B cell (primary cell): ENCODE measurements around the gene CD226. TPM values are rescaled to one million over a fixed set of nuclear protein-coding genes. Genes with fewer than 3 reads are reported as not detected.

Experiments
- ATAC-seq: fragments of 200-7000 bp; cut with Tn5 transposase; one replicate; pipeline ENCODE4 v1.10.0; 2021; ENCODE audit warnings: low read depth, mild to moderate bottlenecking, moderate number of reproducible peaks, moderate library complexity
- CTCF ChIA-PET: fragments of 350-600 bp; sonication (Branson Sonifier 250); formaldehyde crosslinking; loops from one replicate; lab custom pipeline; 2021; ENCODE audit warnings: antibody characterized with exemption, inconsistent platforms; lab: Charles Lee
- POLR2A ChIA-PET: fragments of 350-600 bp; sonication (Branson Sonifier 250); formaldehyde crosslinking; loops from one replicate; lab custom pipeline; 2021; ENCODE audit warnings: antibody characterized with exemption; lab: Charles Lee
- DNase-seq: peaks from one replicate; pipeline ENCODE4 v3.0.0; 2013
- H2AFZ ChIP-seq: 2 replicates; pipeline ENCODE4 v1.6.1; 2012; ENCODE audit warnings: mild to moderate bottlenecking, low read depth, low read length; ENCODE audit not compliant: insufficient read depth, poor library complexity, severe bottlenecking
- H3K27ac ChIP-seq, 2 donors: 1 replicate in 1 of 2; 2 replicates in 1 of 2; pipeline ENCODE4 v1.5.1; 2012 to 2013; ENCODE audit warnings: low read length in 2 of 2, mild to moderate bottlenecking in 2 of 2, moderate library complexity in 1 of 2
- H3K27me3 ChIP-seq, 4 experiments: fragments of 200-600 bp in 1 of 4; sonication (generic) in 1 of 4; replicated peaks in 1 of 4; 1 replicate in 2 of 4; 2 replicates in 2 of 4; pipeline versions ENCODE4 v1.6.1 to v1.7.0; 2013 to 2016; ENCODE audit warnings: low read length in 3 of 4, mild to moderate bottlenecking in 2 of 4, mixed read lengths in 1 of 4, moderate library complexity in 1 of 4; ENCODE audit not compliant: insufficient read depth in 4 of 4, control insufficient read depth in 3 of 4; ENCODE audit errors: control extremely low read depth in 1 of 4
- H3K36me3 ChIP-seq, 2 experiments: replicated peaks in 1 of 2; 1 replicate in 1 of 2; 2 replicates in 1 of 2; pipeline versions ENCODE4 v1.6.1 to v1.7.1; 2013; ENCODE audit warnings: low read length in 1 of 2; ENCODE audit not compliant: insufficient read depth in 2 of 2, control insufficient read depth in 1 of 2; ENCODE audit errors: control extremely low read depth in 1 of 2, extremely low read depth in 1 of 2
- H3K4me1 ChIP-seq, 2 donors: fragments of 200-600 bp in 1 of 2; sonication (generic) in 1 of 2; 1 replicate in 1 of 2; 2 replicates in 1 of 2; pipeline versions ENCODE4 v1.5.1 to v1.6.1; 2013 to 2017; ENCODE audit warnings: low read length in 2 of 2; ENCODE audit not compliant: control insufficient read depth in 2 of 2, insufficient read depth in 2 of 2
- H3K4me2 ChIP-seq: replicated peaks from 2 replicates; pipeline ENCODE3; 2012; ENCODE audit warnings: mild to moderate bottlenecking, low read depth, low read length; ENCODE audit not compliant: poor library complexity, severe bottlenecking
- H3K4me3 ChIP-seq, 5 experiments: fragments of 200-600 bp in 1 of 5; sonication (generic) in 1 of 5; 1 replicate in 3 of 5; 2 replicates in 2 of 5; pipeline versions ENCODE4 v1.5.1 to v1.7.0; 2011 to 2016; ENCODE audit warnings: low read length in 4 of 5, mild to moderate bottlenecking in 4 of 5, low read depth in 2 of 5, control low read depth in 1 of 5, moderate library complexity in 1 of 5; ENCODE audit not compliant: insufficient read depth in 1 of 5; ENCODE audit errors: control extremely low read depth in 1 of 5, extremely low read depth in 1 of 5
- H3K79me2 ChIP-seq: fragments of 200-600 bp; sonication (generic); one replicate; pipeline ENCODE4 v1.6.0; 2016; ENCODE audit warnings: low read length; ENCODE audit not compliant: control insufficient read depth, insufficient read depth
- H3K9ac ChIP-seq: fragments of 200-600 bp; sonication (generic); 2 replicates; pipeline ENCODE4 v1.6.1; 2017; ENCODE audit warnings: mild to moderate bottlenecking, low read length, moderate library complexity
- H3K9me3 ChIP-seq, 3 donors: one replicate each; pipeline versions ENCODE4 v1.6.1 to v1.7.1; 2013; ENCODE audit warnings: low read length in 2 of 3; ENCODE audit not compliant: control insufficient read depth in 2 of 3, insufficient read depth in 1 of 3; ENCODE audit errors: control extremely low read depth in 1 of 3
- H4K20me1 ChIP-seq: 2 replicates; pipeline ENCODE4 v1.6.0; 2012; ENCODE audit warnings: mild to moderate bottlenecking, low read length; ENCODE audit not compliant: insufficient read depth, control insufficient read depth, poor library complexity, severe bottlenecking
- H3K27ac Mint-ChIP-seq: one replicate; pipeline ENCODE4 v1.8.0; 2021; ENCODE audit warnings: mixed read lengths
- H3K27me3 Mint-ChIP-seq: one replicate; pipeline ENCODE4 v1.8.0; 2021; ENCODE audit warnings: mixed read lengths
- H3K4me1 Mint-ChIP-seq: one replicate; pipeline ENCODE4 v1.8.0; 2021; ENCODE audit warnings: mixed read lengths
- H3K4me3 Mint-ChIP-seq: one replicate; pipeline ENCODE4 v1.8.0; 2021; ENCODE audit warnings: mixed read lengths
- H3K9me3 Mint-ChIP-seq: one replicate; pipeline ENCODE4 v1.8.0; 2022; ENCODE audit warnings: mixed read lengths; ENCODE audit not compliant: insufficient read depth
- EZH2 ChIP-seq: IDR thresholded peaks from 2 replicates; pipeline ENCODE4 v1.6.1; 2012; ENCODE audit warnings: borderline replicate concordance, low read depth, mild to moderate bottlenecking, moderate library complexity, low read length; ENCODE audit not compliant: insufficient read depth, poor library complexity, severe bottlenecking
- WGBS: methylation state at CpG from one replicate; pipeline ENCODE4 v1.1.5; 2013; ENCODE audit warnings: missing lambda C conversion rate; ENCODE audit not compliant: insufficient coverage; 5-methylcytosine and 5-hydroxymethylcytosine counted together
- intact Hi-C: fragments of 100-400 bp; cut with micrococcal nuclease; formaldehyde crosslinking; loops from one replicate; pipeline ENCODE4 v1.10.0; 2022
- polyA plus RNA-seq: library from polyadenylated mRNA; depleted of rRNA; stranded (reverse); fragments of >200 nt; gene quantifications from 2 replicates; pipeline ENCODE4 v1.2.3, GENCODE V29; 2012
- total RNA-seq, 2 donors: library from RNA; stranded (reverse); fragments of 120-200 nt in 1 of 2; gene quantifications; 1 replicate in 1 of 2; 2 replicates in 1 of 2; pipeline versions ENCODE4 v1.2.3 to v1.2.4, GENCODE V29; 2013 to 2022
- TF ChIP-seq, protein P1 (sequence below): fragments of 200-600 bp; IDR thresholded peaks from one replicate; pipeline ENCODE4 v1.8.0; 2022; ENCODE audit warnings: antibody characterized with exemption, mild to moderate bottlenecking

Gene CD226
- total and polyA plus RNA-seq, 2 donors (not counting 1 experiment from before 2014, with no cell fraction given): 0.78 to 2.6 TPM

DNA sequence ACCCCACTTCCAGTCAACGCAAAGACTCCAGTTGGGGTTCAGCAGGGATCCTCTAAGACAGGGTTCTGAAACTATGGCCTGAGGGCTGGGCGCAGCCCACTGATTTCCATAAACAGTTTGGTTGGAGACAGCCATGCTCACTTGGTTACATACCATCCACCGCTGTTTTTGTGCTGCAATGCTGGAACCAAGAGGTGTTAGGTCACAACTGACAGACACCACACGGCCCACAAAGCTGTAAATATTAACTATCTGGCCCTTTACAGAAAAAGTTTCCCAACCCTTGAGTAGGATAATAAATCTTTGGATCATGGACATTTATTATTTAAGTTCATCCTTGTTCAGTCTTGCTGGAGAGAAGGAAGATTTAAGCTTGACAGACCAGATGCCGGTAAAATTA is 8.4 kb upstream of the CD226 start:
- Mint-ChIP-seq H3K4me1 (peaks cover 10% of the 10 kb centered on the region), H3K27me3 (no peaks in the 10 kb centered on the region), H3K4me3 (no peak overlapping the region), H3K9me3 (peaks cover 3% of the 10 kb centered on the region), H3K27ac (no peak overlapping the region)
- 89% methylated on average over 3 of the region's 5 CpGs for WGBS
- H3K9me3 ChIP-seq: no peaks in the 10 kb centered on the region
- CTCF ChIA-PET: no interaction called here
- no peaks in the 10 kb centered on the region for H3K27me3 ChIP-seq
- ATAC-seq (no peak), DNase-seq (no peak)
- H2AFZ ChIP-seq: no peak overlapping the region
- intact Hi-C loops: no loop called here
- H3K9ac ChIP-seq: no peak overlapping the region
- no peak overlapping the region for H3K27ac ChIP-seq
- H4K20me1 ChIP-seq: no peaks in the 10 kb centered on the region
- no peaks in the 10 kb centered on the region for H3K36me3 ChIP-seq
- TF ChIP-seq EZH2: no peak
- TF ChIP-seq, protein P1, sequence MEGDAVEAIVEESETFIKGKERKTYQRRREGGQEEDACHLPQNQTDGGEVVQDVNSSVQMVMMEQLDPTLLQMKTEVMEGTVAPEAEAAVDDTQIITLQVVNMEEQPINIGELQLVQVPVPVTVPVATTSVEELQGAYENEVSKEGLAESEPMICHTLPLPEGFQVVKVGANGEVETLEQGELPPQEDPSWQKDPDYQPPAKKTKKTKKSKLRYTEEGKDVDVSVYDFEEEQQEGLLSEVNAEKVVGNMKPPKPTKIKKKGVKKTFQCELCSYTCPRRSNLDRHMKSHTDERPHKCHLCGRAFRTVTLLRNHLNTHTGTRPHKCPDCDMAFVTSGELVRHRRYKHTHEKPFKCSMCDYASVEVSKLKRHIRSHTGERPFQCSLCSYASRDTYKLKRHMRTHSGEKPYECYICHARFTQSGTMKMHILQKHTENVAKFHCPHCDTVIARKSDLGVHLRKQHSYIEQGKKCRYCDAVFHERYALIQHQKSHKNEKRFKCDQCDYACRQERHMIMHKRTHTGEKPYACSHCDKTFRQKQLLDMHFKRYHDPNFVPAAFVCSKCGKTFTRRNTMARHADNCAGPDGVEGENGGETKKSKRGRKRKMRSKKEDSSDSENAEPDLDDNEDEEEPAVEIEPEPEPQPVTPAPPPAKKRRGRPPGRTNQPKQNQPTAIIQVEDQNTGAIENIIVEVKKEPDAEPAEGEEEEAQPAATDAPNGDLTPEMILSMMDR: no peak
- POLR2A ChIA-PET: no interaction called here
- no peaks in the 10 kb centered on the region for H3K79me2 ChIP-seq
- H3K4me3 ChIP-seq: no peak overlapping the region
- H3K4me1 ChIP-seq: peaks cover 10 to 28% of the 10 kb centered on the region in 2 donors
- H3K4me2 ChIP-seq: no peak overlapping the region

DNA sequence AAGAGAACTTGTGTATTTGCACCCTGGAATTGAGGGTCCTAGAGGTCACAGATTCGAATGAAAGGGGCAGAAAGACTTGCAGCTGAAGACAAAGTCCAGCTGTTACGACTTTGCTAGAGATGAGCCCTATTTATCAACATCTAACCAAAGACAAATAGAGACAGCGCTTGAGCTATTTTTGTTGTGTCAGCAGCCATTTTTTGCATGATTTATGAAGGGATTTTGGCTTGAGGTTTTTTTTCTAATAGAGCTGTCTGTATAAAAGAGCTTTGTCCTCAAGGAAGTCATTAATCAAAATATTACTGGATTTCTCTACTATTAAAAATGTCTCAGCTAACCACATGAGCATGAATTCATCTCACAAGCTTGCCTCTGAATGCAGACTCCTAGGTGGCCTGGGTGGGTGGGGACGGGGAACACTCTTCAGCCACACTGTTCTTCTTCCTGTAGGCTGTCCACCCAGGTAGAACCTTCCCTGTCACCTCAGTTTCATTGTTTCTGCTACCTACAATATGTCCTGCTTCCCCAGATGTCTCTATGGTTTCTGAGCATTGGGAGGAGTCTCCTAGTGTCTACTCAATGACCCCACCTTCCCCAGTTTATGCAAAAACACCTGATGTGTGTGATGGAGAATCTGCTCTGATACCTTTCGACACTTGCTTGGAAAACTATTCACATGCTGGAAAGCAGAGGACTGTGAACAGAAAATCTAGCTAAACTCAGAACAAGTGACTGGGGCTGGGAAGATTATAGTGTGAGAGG is 7.2 kb upstream of the CD226 start:
- CTCF ChIA-PET: no interaction called here
- Histone ChIP-seq H3K27ac (no peak overlapping the region), H2AFZ (no peak overlapping the region), H3K4me2 (no peak overlapping the region), H3K9me3 (no peaks in the 10 kb centered on the region), H3K9ac (no peak overlapping the region), H4K20me1 (no peaks in the 10 kb centered on the region), H3K27me3 (no peaks in the 10 kb centered on the region), H3K4me3 (no peak overlapping the region), H3K4me1 (peaks cover 10 to 28% of the 10 kb centered on the region in 2 donors), H3K79me2 (no peaks in the 10 kb centered on the region), H3K36me3 (no peaks in the 10 kb centered on the region)
- DNase-seq (no peak), ATAC-seq (no peak)
- Mint-ChIP-seq H3K27me3 (no peaks in the 10 kb centered on the region), H3K9me3 (peaks cover 3% of the 10 kb centered on the region), H3K4me3 (no peak overlapping the region), H3K27ac (no peak overlapping the region), H3K4me1 (peaks cover 10% of the 10 kb centered on the region)
- intact Hi-C loops: no loop called here
- POLR2A ChIA-PET: no interaction called here
- 100% methylated on average over 1 of the region's 5 CpGs for whole genome bisulfite sequencing
- TF ChIP-seq EZH2: no peak
- TF ChIP-seq, protein P1: no peak
